Lung (tissue), 12 donors: ENCODE measurements around the gene PDK4. TPM values are rescaled to one million over a fixed set of nuclear protein-coding genes. Genes with fewer than 3 reads are reported as not detected.

Experiments
- ATAC-seq: fragments of 200-7000 bp; cut with Tn5 transposase; one replicate; pipeline ENCODE4 v1.9.1; 2020; ENCODE audit warnings: moderate number of reproducible peaks; ENCODE audit not compliant: insufficient read depth, low FRiP score
- DNase-seq, 3 donors: peaks; one replicate each; pipeline ENCODE4 v3.0.0-alpha.2; 2013 to 2017
- H3K27ac ChIP-seq, 2 donors: one replicate each; pipeline ENCODE4 v1.5.1; 2013; ENCODE audit warnings: mild to moderate bottlenecking in 2 of 2, moderate library complexity in 2 of 2, control low read depth in 1 of 2, inconsistent platforms in 1 of 2, low read depth in 1 of 2, low read length in 1 of 2
- H3K27me3 ChIP-seq, 3 donors: one replicate each; pipeline ENCODE4 v1.5.1; 2013; ENCODE audit warnings: low read length in 2 of 3; ENCODE audit not compliant: control insufficient read depth in 3 of 3, insufficient read depth in 3 of 3
- H3K36me3 ChIP-seq, 4 donors: one replicate each; pipeline ENCODE4 v1.5.1; 2013; ENCODE audit warnings: low read length in 4 of 4, mild to moderate bottlenecking in 1 of 4, moderate library complexity in 1 of 4; ENCODE audit not compliant: control insufficient read depth in 4 of 4, insufficient read depth in 4 of 4
- H3K4me1 ChIP-seq, 5 donors: one replicate each; pipeline ENCODE4 v1.5.1; 2013; ENCODE audit warnings: low read length in 5 of 5, mild to moderate bottlenecking in 2 of 5, moderate library complexity in 1 of 5; ENCODE audit not compliant: control insufficient read depth in 5 of 5, insufficient read depth in 5 of 5
- H3K4me3 ChIP-seq: one replicate; pipeline ENCODE4 v1.5.1; 2013; ENCODE audit warnings: mild to moderate bottlenecking, control low read depth, moderate library complexity
- H3K9ac ChIP-seq, 2 donors: one replicate each; pipeline ENCODE4 v1.5.1; 2013; ENCODE audit warnings: low read length in 2 of 2, control low read depth in 1 of 2; ENCODE audit not compliant: insufficient read depth in 1 of 2
- H3K9me3 ChIP-seq, 4 donors: one replicate each; pipeline ENCODE4 v1.5.1; 2013; ENCODE audit warnings: low read length in 3 of 4, mild to moderate bottlenecking in 1 of 4, moderate library complexity in 1 of 4; ENCODE audit not compliant: control insufficient read depth in 4 of 4, insufficient read depth in 3 of 4
- CTCF ChIP-seq: IDR thresholded peaks from 2 replicates; pipeline ENCODE4 v1.5.1; 2012; ENCODE audit warnings: mild to moderate bottlenecking; ENCODE audit errors: control extremely low read depth, extremely low read depth
- WGBS, 2 donors: extraction: QIAGEN DNeasy Blood & Tissue Kit; methylation state at CpG; one replicate each; pipeline ENCODE4 v1.1.7; 2013; 5-methylcytosine and 5-hydroxymethylcytosine counted together
- polyA plus RNA-seq, 2 donors: library from polyadenylated mRNA; stranded (reverse); fragments of 200-250 nt; gene quantifications; one replicate each; pipeline ENCODE4 v1.2.1, GENCODE V29; 2013
- total RNA-seq, 2 donors: library from RNA; depleted of rRNA in 1 of 2; stranded (reverse); fragments of >200 nt in 1 of 2; gene quantifications; one replicate each; pipeline ENCODE4 v1.2.1, GENCODE V29; 2014 to 2021
- donor health status: control.
- donor health status: control.
- donor health status: Bipolar disorder and iron deficiency.
- donor health status: healthy.
- donor health status: DM: yes; HTN: yes; CAD: no.

PDK4 gene
- total and polyA plus RNA-seq, 4 donors, result 20.1 to 86.9 (median 35.1) TPM

DNA sequence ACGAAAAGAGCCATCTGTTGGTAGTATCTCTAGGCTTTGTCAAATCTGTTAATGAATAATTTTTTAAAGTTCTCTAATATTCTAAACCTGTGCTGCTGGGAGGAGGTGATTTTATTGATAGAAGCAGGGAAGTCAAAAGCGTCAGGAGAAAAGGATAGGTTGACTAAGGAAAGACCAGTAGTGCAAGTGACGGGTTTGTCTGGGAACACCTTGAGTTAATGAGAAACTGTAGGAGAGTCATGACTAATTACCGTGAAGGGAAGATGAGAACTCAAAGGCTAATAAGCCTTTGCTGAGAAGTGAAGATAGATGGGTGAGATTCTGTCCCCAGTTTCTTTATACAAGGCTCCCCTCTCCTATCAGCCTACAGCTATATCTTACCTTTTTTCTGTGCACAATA lies 5.0 kb upstream of the PDK4 start:
- Histone ChIP-seq H3K9me3 (no peaks in the 10 kb centered on the region), H3K4me3 (no peak overlapping the region), H3K9ac (no peak overlapping the region), H3K27me3 (no peaks in the 10 kb centered on the region), H3K36me3 (no peaks in the 10 kb centered on the region), H3K4me1 (peaks cover 0 to 8% (median 6%) of the 10 kb centered on the region in 5 donors), H3K27ac (no peak overlapping the region)
- ATAC-seq (no peak), DNase-seq (no peak)
- 93 to 94% methylated on average over 4 of the region's 4 CpGs for WGBS, 2 donors
- no peak for TF ChIP-seq CTCF

DNA sequence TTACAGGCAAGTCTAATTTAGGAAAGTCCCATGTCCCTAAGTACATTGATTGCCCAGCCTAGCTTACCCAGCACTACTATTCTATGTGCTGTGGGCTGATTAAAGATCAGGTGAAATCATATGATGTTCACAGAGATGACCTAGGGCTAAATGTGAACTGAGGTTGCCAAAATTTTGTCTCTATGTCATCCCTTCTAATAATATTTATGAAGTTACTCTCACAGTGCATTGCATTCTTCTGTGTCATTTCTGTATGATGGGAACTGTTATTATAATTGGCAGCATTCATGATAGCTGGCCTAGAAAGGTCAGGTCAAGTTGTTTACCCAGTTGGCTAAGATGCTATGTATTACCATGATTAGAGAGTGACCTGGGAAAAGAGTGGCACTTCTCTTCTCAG lies 2.8 kb upstream of the PDK4 start:
- H3K27me3 ChIP-seq, result no peaks in the 10 kb centered on the region
- H3K9ac ChIP-seq, result no peak overlapping the region
- no peak overlapping the region for H3K4me3 ChIP-seq
- peaks cover under 1 to 18% (median 8%) of the 10 kb centered on the region in 5 donors for H3K4me1 ChIP-seq
- peak overlapping the region in 1 of 2 donors; percentile 71 for H3K27ac ChIP-seq
- DNase-seq, result no peak
- no peak for ATAC-seq
- H3K9me3 ChIP-seq, result peaks cover 0 to 4% (median 0%) of the 10 kb centered on the region in 4 donors
- H3K36me3 ChIP-seq, result peaks cover 0 to 4% (median under 1%) of the 10 kb centered on the region in 4 donors
- TF ChIP-seq CTCF, result no peak

GRCh38 chr7:95598511-95598910 lies 2.2 kb upstream of the PDK4 start:
- Histone ChIP-seq H3K27ac (peak overlapping the region in 1 of 2 donors; percentile 68), H3K27me3 (no peaks in the 10 kb centered on the region), H3K4me1 (peaks cover 2 to 18% (median 8%) of the 10 kb centered on the region in 5 donors), H3K9me3 (peaks cover 0 to 4% (median 0%) of the 10 kb centered on the region in 4 donors), H3K4me3 (no peak overlapping the region), H3K36me3 (peaks cover 0 to 5% (median under 1%) of the 10 kb centered on the region in 4 donors), H3K9ac (no peak overlapping the region)
- WGBS, 2 donors, result 58 to 78% methylated on average over 1 of the region's 1 CpG
- TF ChIP-seq CTCF, result no peak
- no peak for ATAC-seq
- peak in 1 of 3 donors; percentile 49 for DNase-seq

DNA sequence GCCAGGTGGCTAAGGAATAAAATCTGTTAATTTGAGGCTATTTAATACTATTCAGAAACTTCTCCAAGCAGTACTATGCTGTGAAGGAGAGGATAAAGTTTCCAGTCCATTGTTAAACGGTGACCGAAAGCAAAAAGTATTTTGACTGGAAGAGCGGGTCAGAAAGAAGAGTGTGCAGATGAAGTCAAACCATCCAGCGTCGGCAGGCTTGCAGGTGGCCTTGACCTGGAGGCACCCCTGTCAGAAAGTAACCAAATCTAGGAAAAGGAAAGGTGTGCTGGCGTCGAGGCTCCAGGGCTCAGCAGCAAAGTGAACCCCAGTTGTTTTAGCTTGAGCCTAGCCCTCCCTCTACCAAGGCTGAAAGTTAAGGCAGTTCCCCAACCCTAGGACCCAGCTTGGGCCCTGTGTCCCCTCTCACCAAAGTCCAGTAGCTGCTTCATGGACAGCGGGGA lies 544 bp downstream of the PDK4 start:
- WGBS, 2 donors, result 19 to 54% methylated on average over 8 of the region's 8 CpGs
- H3K4me1 ChIP-seq, result peaks cover 2 to 22% (median 8%) of the 10 kb centered on the region in 5 donors
- ATAC-seq, result peak; percentile 13
- peak in 2 of 3 donors; percentile 44 to 62 for DNase-seq
- H3K27ac ChIP-seq, result peak overlapping the region; percentile 97 to 100
- peak overlapping the region; percentile 93 for H3K4me3 ChIP-seq
- no peak for TF ChIP-seq CTCF
- no peaks in the 10 kb centered on the region for H3K27me3 ChIP-seq
- peaks cover 0 to 7% (median 6%) of the 10 kb centered on the region in 4 donors for H3K36me3 ChIP-seq
- H3K9me3 ChIP-seq, result peaks cover 0 to 4% (median 0%) of the 10 kb centered on the region in 4 donors
- peak overlapping the region; percentile 78 to 88 for H3K9ac ChIP-seq
